ENCODE results near the gene DNMT3A. TPM values are rescaled to one million over a fixed set of nuclear protein-coding genes. Genes with fewer than 3 reads are reported as not detected.

Gene DNMT3A
- total and polyA plus RNA-seq, 2 experiments from 2014 or later, result 47.2 to 80.4 TPM

GRCh38 chr2:25220313-25220712, 121.4 kb downstream of the DNMT3A start:
- H3K9me2 ChIP-seq (ENCODE audit: insufficient read depth), result no peaks in the 10 kb centered on the region
- Mint-ChIP-seq H3K36me3 (ENCODE audit: low read depth) (no peaks in the 10 kb centered on the region), H3K4me1 (no peaks in the 10 kb centered on the region; the same call in 2 of the 3 replicates), H3K4me3 (no peak overlapping the region), H3K27me3 (ENCODE audit: insufficient read depth, low read depth, poor library complexity) (peaks cover 9% of the 10 kb centered on the region), H3K27ac (no peak overlapping the region), H3K9me3 (no peaks in the 10 kb centered on the region; the same call in 2 of the 3 replicates)
- DNase-seq (ENCODE audit: low spot score) (no peak), ATAC-seq (no peak)
- H2AFZ ChIP-seq, result no peak overlapping the region
- H3K79me2 ChIP-seq (replicated peaks; ENCODE audit: insufficient read depth), result no peaks in the 10 kb centered on the region
- H4K20me1 ChIP-seq (replicated peaks; ENCODE audit: insufficient read depth), result no peaks in the 10 kb centered on the region
- H3K27ac ChIP-seq (ENCODE audit: low read depth), result no peak overlapping the region
- H3K36me3 ChIP-seq (ENCODE audit: insufficient read depth), result no peaks in the 10 kb centered on the region
- peaks cover 3% of the 10 kb centered on the region; the same call in 1 of the 2 replicates for H3F3A ChIP-seq (replicated peaks; ENCODE audit: low read depth)
- no peaks in the 10 kb centered on the region for H3K27me3 ChIP-seq (ENCODE audit: insufficient read depth)
- H3K4me1 ChIP-seq (ENCODE audit: insufficient read depth), result peaks cover 2% of the 10 kb centered on the region; the same call in 1 of the 2 replicates
- no peak overlapping the region for H3K4me2 ChIP-seq
- no peak overlapping the region for H3K4me3 ChIP-seq
- no peak for TF ChIP-seq STAT1 (IDR thresholded peaks at IDR 0.05; ENCODE audit: unreplicated experiment)
- no peak for TF ChIP-seq EZH2 (IDR thresholded peaks at IDR 0.05; ENCODE audit: low read depth, unreplicated experiment)
- no peak for TF ChIP-seq REST (IDR thresholded peaks at IDR 0.05; ENCODE audit: unreplicated experiment)
- TF ChIP-seq POLR2AphosphoS5 (IDR thresholded peaks at IDR 0.05; ENCODE audit: low read depth), result no peak
- TF ChIP-seq JUNB (IDR thresholded peaks at IDR 0.05; ENCODE audit: unreplicated experiment), result no peak
- TF ChIP-seq ZNF114 (CRISPR knock-in tag; IDR thresholded peaks at IDR 0.05), result no peak
- no peak for TF ChIP-seq ZNF462 (CRISPR knock-in tag; IDR thresholded peaks at IDR 0.05)
- TF ChIP-seq ETS1 (IDR thresholded peaks at IDR 0.05), result no peak
- no peak for TF ChIP-seq CTCF (conservative IDR thresholded peaks at IDR 0.05; ENCODE audit: low read depth in 2 of 2)
- TF ChIP-seq EZH2phosphoT487 (IDR thresholded peaks at IDR 0.05; ENCODE audit: unreplicated experiment), result no peak
- TF ChIP-seq NANOG (IDR thresholded peaks at IDR 0.05; ENCODE audit: borderline replicate concordance), result no peak
- TF ChIP-seq CREB1 (CRISPR knock-in tag; IDR thresholded peaks at IDR 0.05; ENCODE audit: low read depth), result no peak
- no peak for TF ChIP-seq ZNF331 (CRISPR knock-in tag; IDR thresholded peaks at IDR 0.05; ENCODE audit: low read depth)

Data from GM23338 (cell line).